HEK293 (cell line): Measurements from ENCODE around the gene DNAJB1.

ENCODE experiments used
- CTCF ChIA-PET: fragments of 350-600 bp; formaldehyde crosslinking; extraction: SDS; loops from one replicate; lab custom pipeline; 2021; ENCODE audit warnings: antibody characterized with exemption; lab: Yijun Ruan, JAX
- POLR2A ChIA-PET: fragments of 300-600 bp; formaldehyde crosslinking; extraction: SDS; loops from one replicate; lab custom pipeline; 2020; ENCODE audit warnings: antibody characterized with exemption, inconsistent platforms; lab: Yijun Ruan, JAX
- H3K27ac ChIP-seq: fragments of 200-500 bp; sonication (Bioruptor generic); 2 replicates; pipeline ENCODE4 v1.5.1; 2014; ENCODE audit warnings: low read depth, low read length, control low read depth, inconsistent platforms; ENCODE audit errors: extremely low read depth
- H3K36me3 ChIP-seq, 2 experiments: fragments of 200-500 bp in 1 of 2; sonication (Bioruptor generic) in 1 of 2; 1 replicate in 1 of 2; 2 replicates in 1 of 2; pipeline ENCODE4 v1.5.1; 2014 to 2017; ENCODE audit warnings: inconsistent platforms in 2 of 2, low read length in 2 of 2; ENCODE audit not compliant: control insufficient read depth in 2 of 2, insufficient read depth in 1 of 2
- H3K4me1 ChIP-seq: fragments of 200-500 bp; sonication (Bioruptor generic); 2 replicates; pipeline ENCODE4 v1.5.1; 2014; ENCODE audit warnings: mild to moderate bottlenecking, low read length, inconsistent platforms; ENCODE audit not compliant: control insufficient read depth, insufficient read depth
- H3K4me3 ChIP-seq: 2 replicates; pipeline ENCODE4 v1.5.1; 2011; ENCODE audit warnings: low read depth, mild to moderate bottlenecking, control low read depth, low read length, moderate library complexity
- H3K9me3 ChIP-seq: fragments of 200-500 bp; sonication (Bioruptor generic); 2 replicates; pipeline ENCODE4 v1.5.1; 2014; ENCODE audit warnings: low read depth, low read length, inconsistent platforms; ENCODE audit not compliant: control insufficient read depth, insufficient read depth
- BCL11B ChIP-seq: fragments of 450-650 bp; formaldehyde crosslinking; IDR thresholded peaks from 2 replicates; pipeline ENCODE4 v1.5.1; 2016; ENCODE audit warnings: low read depth, missing biosample characterization, missing genetic modification characterization
- FEZF1 ChIP-seq: fragments of 450-650 bp; formaldehyde crosslinking; IDR thresholded peaks from 2 replicates; pipeline ENCODE4 v1.5.1; 2016; ENCODE audit warnings: missing biosample characterization, missing genetic modification characterization
- GLIS1 ChIP-seq: fragments of 450-650 bp; formaldehyde crosslinking; IDR thresholded peaks from 2 replicates; pipeline ENCODE4 v1.5.1; 2016; ENCODE audit warnings: missing biosample characterization, missing genetic modification characterization
- HOXA7 ChIP-seq: sonication (generic); formaldehyde crosslinking; IDR thresholded peaks from 2 replicates; pipeline ENCODE4 v1.8.1; 2022; ENCODE audit warnings: missing genetic modification reagents, borderline replicate concordance
- HOXD13 ChIP-seq: sonication (generic); formaldehyde crosslinking; IDR thresholded peaks from 2 replicates; pipeline ENCODE4 v1.8.0; 2022; ENCODE audit warnings: missing genetic modification reagents, borderline replicate concordance
- IKZF3 ChIP-seq: fragments of 450-650 bp; IDR thresholded peaks from 2 replicates; pipeline ENCODE4 v1.5.0; 2018; ENCODE audit warnings: missing biosample characterization, mild to moderate bottlenecking, missing genetic modification characterization, moderate library complexity
- KLF7 ChIP-seq: fragments of 450-650 bp; formaldehyde crosslinking; IDR thresholded peaks from 2 replicates; pipeline ENCODE4 v1.5.1; 2016; ENCODE audit warnings: missing biosample characterization, missing genetic modification characterization, borderline replicate concordance
- KLF8 ChIP-seq: fragments of 450-650 bp; formaldehyde crosslinking; IDR thresholded peaks from 2 replicates; pipeline ENCODE4 v1.5.1; 2016; ENCODE audit warnings: missing biosample characterization, missing genetic modification characterization
- KLF9 ChIP-seq: fragments of 450-650 bp; formaldehyde crosslinking; IDR thresholded peaks from 2 replicates; pipeline ENCODE4 v1.5.1; 2016; ENCODE audit warnings: missing biosample characterization, missing genetic modification characterization, low read depth
- SP3 ChIP-seq: fragments of 450-650 bp; formaldehyde crosslinking; IDR thresholded peaks from 2 replicates; pipeline ENCODE4 v1.5.1; 2016; ENCODE audit warnings: missing biosample characterization, missing genetic modification characterization
- YY2 ChIP-seq: fragments of 450-650 bp; formaldehyde crosslinking; IDR thresholded peaks from 2 replicates; pipeline ENCODE4 v1.5.1; 2016; ENCODE audit warnings: missing biosample characterization, missing genetic modification characterization
- ZBTB1 ChIP-seq: fragments of 450-650 bp; formaldehyde crosslinking; IDR thresholded peaks from 2 replicates; pipeline ENCODE4 v1.5.1; 2016; ENCODE audit warnings: missing biosample characterization, missing genetic modification characterization
- ZBTB20 ChIP-seq: fragments of 450-650 bp; formaldehyde crosslinking; IDR thresholded peaks from 2 replicates; pipeline ENCODE4 v1.5.1; 2016; ENCODE audit warnings: missing biosample characterization, missing genetic modification characterization
- ZBTB8A ChIP-seq: fragments of 450-650 bp; formaldehyde crosslinking; IDR thresholded peaks from 2 replicates; pipeline ENCODE4 v1.5.1; 2016; ENCODE audit warnings: missing biosample characterization, missing genetic modification characterization
- ZFP3 ChIP-seq: fragments of 450-650 bp; formaldehyde crosslinking; IDR thresholded peaks from 2 replicates; pipeline ENCODE4 v1.5.1; 2016; ENCODE audit warnings: low read depth, missing biosample characterization, missing genetic modification characterization
- ZNF10 ChIP-seq: fragments of 450-650 bp; formaldehyde crosslinking; IDR thresholded peaks from 2 replicates; pipeline ENCODE4 v1.5.1; 2017; ENCODE audit warnings: missing biosample characterization, missing genetic modification characterization
- ZNF341 ChIP-seq: fragments of 450-650 bp; formaldehyde crosslinking; IDR thresholded peaks from 2 replicates; pipeline ENCODE4; 2016; ENCODE audit warnings: low read depth, missing biosample characterization, missing genetic modification characterization
- ZNF404 ChIP-seq: fragments of 450-650 bp; formaldehyde crosslinking; IDR thresholded peaks from 2 replicates; pipeline ENCODE4 v1.5.1; 2017; ENCODE audit warnings: missing biosample characterization, missing genetic modification characterization
- ZNF426 ChIP-seq: fragments of 450-650 bp; formaldehyde crosslinking; IDR thresholded peaks from 2 replicates; pipeline ENCODE4 v1.5.1; 2017; ENCODE audit warnings: missing biosample characterization, missing genetic modification characterization, mild to moderate bottlenecking, inconsistent platforms, moderate library complexity
- ZNF501 ChIP-seq: fragments of 450-650 bp; formaldehyde crosslinking; IDR thresholded peaks from 2 replicates; pipeline ENCODE4 v1.5.1; 2016; ENCODE audit warnings: missing biosample characterization, missing genetic modification characterization
- ZNF530 ChIP-seq: fragments of 450-650 bp; formaldehyde crosslinking; IDR thresholded peaks from 2 replicates; pipeline ENCODE4 v1.5.1; 2016; ENCODE audit warnings: low read depth, missing biosample characterization, missing genetic modification characterization
- ZNF558 ChIP-seq: fragments of 450-650 bp; formaldehyde crosslinking; IDR thresholded peaks from 2 replicates; pipeline ENCODE4 v1.5.1; 2016; ENCODE audit warnings: missing biosample characterization, missing genetic modification characterization
- ZNF571 ChIP-seq: fragments of 450-650 bp; formaldehyde crosslinking; IDR thresholded peaks from 2 replicates; pipeline ENCODE4 v1.5.0; 2017; ENCODE audit warnings: missing biosample characterization, missing genetic modification characterization
- ZNF624 ChIP-seq: fragments of 450-650 bp; formaldehyde crosslinking; IDR thresholded peaks from 2 replicates; pipeline ENCODE4 v1.5.1; 2017; ENCODE audit warnings: missing biosample characterization, missing genetic modification characterization
- ZNF629 ChIP-seq: fragments of 450-650 bp; formaldehyde crosslinking; IDR thresholded peaks from 2 replicates; pipeline ENCODE4 v1.5.1; 2017; ENCODE audit warnings: missing biosample characterization, missing genetic modification characterization
- ZNF658 ChIP-seq: fragments of 450-650 bp; formaldehyde crosslinking; IDR thresholded peaks from 2 replicates; pipeline ENCODE4; 2016; ENCODE audit warnings: missing biosample characterization, missing genetic modification characterization
- ZNF791 ChIP-seq: fragments of 450-650 bp; formaldehyde crosslinking; IDR thresholded peaks from 2 replicates; pipeline ENCODE4 v1.5.1; 2016; ENCODE audit warnings: missing biosample characterization, missing genetic modification characterization
- TF ChIP-seq, protein P1 (sequence below): fragments of 450-650 bp; formaldehyde crosslinking; IDR thresholded peaks from 2 replicates; pipeline ENCODE4 v1.5.1; 2017; ENCODE audit warnings: missing biosample characterization, missing genetic modification characterization
- TF ChIP-seq, protein P2 (sequence below): fragments of 450-650 bp; formaldehyde crosslinking; IDR thresholded peaks from 2 replicates; pipeline ENCODE4 v1.5.1; 2016; ENCODE audit warnings: missing biosample characterization, missing genetic modification characterization
- TF ChIP-seq, protein P3 (sequence below): fragments of 450-650 bp; formaldehyde crosslinking; IDR thresholded peaks from 2 replicates; pipeline ENCODE4 v1.5.1; 2016; ENCODE audit warnings: missing biosample characterization, missing genetic modification characterization

DNAJB1 gene

DNA sequence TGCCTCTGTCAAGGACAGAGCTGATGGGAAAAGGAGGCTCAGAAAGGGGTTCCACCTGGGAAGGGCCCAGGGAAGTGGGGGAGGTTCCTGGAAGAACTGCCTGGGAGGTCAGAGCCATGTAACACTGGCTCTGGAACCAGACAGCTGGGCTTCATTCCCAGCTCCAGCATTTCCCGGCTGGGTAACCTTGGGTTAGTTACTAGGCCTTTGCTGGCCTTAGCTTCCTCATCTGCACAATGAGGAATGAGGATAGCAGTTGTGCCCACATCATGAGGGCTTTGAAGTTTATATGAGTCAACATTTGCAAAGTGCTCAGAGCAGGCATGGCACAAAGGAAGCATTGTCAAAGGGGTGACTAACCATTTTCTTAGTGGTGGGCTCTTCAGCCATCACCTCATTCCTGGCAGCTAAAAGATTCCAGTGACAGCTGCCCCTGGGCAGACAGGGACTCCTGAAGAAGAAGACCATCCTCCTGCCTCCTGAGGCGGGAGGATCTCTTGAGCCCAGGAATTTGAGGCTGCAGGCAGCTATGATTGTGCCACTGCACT is 1.7 kb upstream of the DNAJB1 start:
- TF ChIP-seq GLIS1 (peak; percentile 18; the same call in 1 of the 2 replicates), HOXD13 (CRISPR knock-in tag) (no peak), ZNF341 (tag by site-specific recombination) (peak; percentile 50)
- TF ChIP-seq, protein P1, sequence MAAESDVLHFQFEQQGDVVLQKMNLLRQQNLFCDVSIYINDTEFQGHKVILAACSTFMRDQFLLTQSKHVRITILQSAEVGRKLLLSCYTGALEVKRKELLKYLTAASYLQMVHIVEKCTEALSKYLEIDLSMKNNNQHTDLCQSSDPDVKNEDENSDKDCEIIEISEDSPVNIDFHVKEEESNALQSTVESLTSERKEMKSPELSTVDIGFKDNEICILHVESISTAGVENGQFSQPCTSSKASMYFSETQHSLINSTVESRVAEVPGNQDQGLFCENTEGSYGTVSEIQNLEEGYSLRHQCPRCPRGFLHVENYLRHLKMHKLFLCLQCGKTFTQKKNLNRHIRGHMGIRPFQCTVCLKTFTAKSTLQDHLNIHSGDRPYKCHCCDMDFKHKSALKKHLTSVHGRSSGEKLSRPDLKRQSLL, result 0 out of 2 replicates have a peak, but pooled peaks have one; percentile 17
- TF ChIP-seq, all 188 proteins: peak for 3

DNA sequence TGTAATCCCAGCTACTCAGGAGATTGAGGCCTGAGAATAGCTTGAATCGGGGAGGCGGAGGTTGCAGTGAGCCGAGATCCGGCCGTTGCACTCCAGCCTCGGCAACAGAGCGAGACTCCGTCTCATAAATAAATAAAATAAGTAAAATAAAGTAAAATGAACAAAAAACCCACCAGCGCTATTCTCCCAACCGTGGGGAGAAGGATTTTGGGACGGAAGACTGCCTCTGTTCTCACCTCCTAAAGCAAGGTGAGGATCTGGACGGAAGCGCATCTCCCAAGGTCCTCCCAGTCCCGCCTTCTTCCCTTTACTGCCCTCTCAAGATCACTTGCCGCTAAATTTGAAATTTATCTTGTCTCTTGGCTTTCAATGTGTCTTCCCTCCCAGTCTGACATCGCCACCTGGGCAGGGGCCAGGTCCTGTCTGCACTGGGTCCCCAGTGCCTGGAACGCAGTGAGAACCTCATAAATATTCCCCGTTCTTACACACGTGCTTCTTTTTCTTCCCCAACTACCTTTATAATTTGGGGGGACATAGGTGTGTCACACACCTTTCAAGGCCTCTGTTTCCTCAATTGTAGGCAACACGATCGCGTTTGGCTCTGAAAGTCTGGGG is 1.2 kb upstream of the DNAJB1 start:
- TF ChIP-seq ZNF629 (tag by site-specific recombination) (no peak), ZNF404 (tag by site-specific recombination) (no peak), KLF8 (tag by site-specific recombination) (no peak), YY2 (no peak), ZBTB8A (tag by site-specific recombination) (no peak), ZNF791 (no peak), ZNF530 (tag by site-specific recombination) (no peak), ZBTB20 (no peak), HOXA7 (no peak), ZNF558 (tag by site-specific recombination) (no peak), ZFP3 (tag by site-specific recombination) (no peak), FEZF1 (tag by site-specific recombination) (no peak), BCL11B (no peak), ZNF571 (tag by site-specific recombination) (no peak), ZNF426 (tag by site-specific recombination) (no peak)
- TF ChIP-seq, protein P2, sequence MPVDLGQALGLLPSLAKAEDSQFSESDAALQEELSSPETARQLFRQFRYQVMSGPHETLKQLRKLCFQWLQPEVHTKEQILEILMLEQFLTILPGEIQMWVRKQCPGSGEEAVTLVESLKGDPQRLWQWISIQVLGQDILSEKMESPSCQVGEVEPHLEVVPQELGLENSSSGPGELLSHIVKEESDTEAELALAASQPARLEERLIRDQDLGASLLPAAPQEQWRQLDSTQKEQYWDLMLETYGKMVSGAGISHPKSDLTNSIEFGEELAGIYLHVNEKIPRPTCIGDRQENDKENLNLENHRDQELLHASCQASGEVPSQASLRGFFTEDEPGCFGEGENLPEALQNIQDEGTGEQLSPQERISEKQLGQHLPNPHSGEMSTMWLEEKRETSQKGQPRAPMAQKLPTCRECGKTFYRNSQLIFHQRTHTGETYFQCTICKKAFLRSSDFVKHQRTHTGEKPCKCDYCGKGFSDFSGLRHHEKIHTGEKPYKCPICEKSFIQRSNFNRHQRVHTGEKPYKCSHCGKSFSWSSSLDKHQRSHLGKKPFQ (tag by site-specific recombination), result no peak
- TF ChIP-seq, all 188 proteins: peak for 0

More for the DNA sequence above, 1.7 kb upstream of the DNAJB1 start:
- Histone ChIP-seq H3K4me3 (no peak overlapping the region), H3K36me3 (peaks cover 3 to 24% of the 10 kb centered on the region in 2 experiments; a peak in 1 of 3 replicates), H3K27ac (peak overlapping the region; percentile 25; the same call in 1 of the 2 replicates), H3K4me1 (no peaks in the 10 kb centered on the region; the same call in 1 of the 2 replicates), H3K9me3 (no peaks in the 10 kb centered on the region)
- CTCF ChIA-PET, result interaction anchor here (0.6 to 1.9 kb wide), 4 partner anchors 15 to 782 kb away, joined by 3 to 8 read pairs (median 4); no protein-coding TSS in a partner anchor
- POLR2A ChIA-PET, result no interaction called here

DNA sequence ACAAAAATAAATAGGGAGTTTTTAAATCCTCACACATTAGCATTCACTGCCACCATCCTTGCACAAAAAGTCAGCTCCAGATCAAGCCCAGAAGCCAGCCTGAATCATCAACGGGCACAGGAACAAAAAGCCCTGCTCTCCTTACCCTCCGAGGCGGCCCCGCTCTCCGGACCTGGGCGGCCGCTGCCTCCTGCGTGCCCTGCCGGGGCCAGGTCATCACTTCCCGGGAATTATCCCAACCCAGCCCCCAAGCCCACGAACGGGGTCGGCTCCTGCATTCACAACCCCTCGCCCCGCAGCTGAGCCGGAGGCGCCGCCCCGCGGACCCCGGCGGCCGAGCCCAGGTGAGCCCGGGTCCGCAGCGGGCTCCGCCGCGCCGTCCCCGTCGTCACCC is 754 bp downstream of the DNAJB1 start:
- CTCF ChIA-PET, result interaction anchor here (2.1 kb wide), 1 partner anchor 13 kb away, joined by 5 read pairs; no protein-coding TSS in a partner anchor
- Histone ChIP-seq H3K4me3 (peak overlapping the region; percentile 97), H3K36me3 (peaks cover 3 to 39% of the 10 kb centered on the region in 2 experiments; a peak in 1 of 3 replicates), H3K4me1 (no peaks in the 10 kb centered on the region; the same call in 1 of the 2 replicates), H3K27ac (peak overlapping the region; percentile 96), H3K9me3 (no peaks in the 10 kb centered on the region)
- POLR2A ChIA-PET, result interaction anchor here (0.6 to 2.6 kb wide), 15 partner anchors 9 to 173 kb away, joined by 3 to 48 read pairs (median 4); partner anchors contain the start of genes GIPC1, NDUFB7 and ZNF333
- TF ChIP-seq ZNF501 (tag by site-specific recombination) (no peak), ZNF624 (tag by site-specific recombination) (no peak), SP3 (tag by site-specific recombination) (no peak), ZBTB1 (tag by site-specific recombination) (no peak), ZNF10 (no peak), KLF9 (no peak), KLF7 (tag by site-specific recombination) (no peak), ZNF658 (no peak), IKZF3 (tag by site-specific recombination) (no peak)
- TF ChIP-seq, protein P3, sequence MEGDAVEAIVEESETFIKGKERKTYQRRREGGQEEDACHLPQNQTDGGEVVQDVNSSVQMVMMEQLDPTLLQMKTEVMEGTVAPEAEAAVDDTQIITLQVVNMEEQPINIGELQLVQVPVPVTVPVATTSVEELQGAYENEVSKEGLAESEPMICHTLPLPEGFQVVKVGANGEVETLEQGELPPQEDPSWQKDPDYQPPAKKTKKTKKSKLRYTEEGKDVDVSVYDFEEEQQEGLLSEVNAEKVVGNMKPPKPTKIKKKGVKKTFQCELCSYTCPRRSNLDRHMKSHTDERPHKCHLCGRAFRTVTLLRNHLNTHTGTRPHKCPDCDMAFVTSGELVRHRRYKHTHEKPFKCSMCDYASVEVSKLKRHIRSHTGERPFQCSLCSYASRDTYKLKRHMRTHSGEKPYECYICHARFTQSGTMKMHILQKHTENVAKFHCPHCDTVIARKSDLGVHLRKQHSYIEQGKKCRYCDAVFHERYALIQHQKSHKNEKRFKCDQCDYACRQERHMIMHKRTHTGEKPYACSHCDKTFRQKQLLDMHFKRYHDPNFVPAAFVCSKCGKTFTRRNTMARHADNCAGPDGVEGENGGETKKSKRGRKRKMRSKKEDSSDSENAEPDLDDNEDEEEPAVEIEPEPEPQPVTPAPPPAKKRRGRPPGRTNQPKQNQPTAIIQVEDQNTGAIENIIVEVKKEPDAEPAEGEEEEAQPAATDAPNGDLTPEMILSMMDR (tag by site-specific recombination), result no peak

More for the DNA sequence above, 1.2 kb upstream of the DNAJB1 start:
- Histone ChIP-seq H3K4me3 (no peak overlapping the region), H3K4me1 (no peaks in the 10 kb centered on the region; the same call in 1 of the 2 replicates), H3K36me3 (peaks cover 3 to 30% of the 10 kb centered on the region in 2 experiments; a peak in 1 of 3 replicates), H3K9me3 (no peaks in the 10 kb centered on the region), H3K27ac (peak overlapping the region; percentile 56; the same call in 1 of the 2 replicates)
- CTCF ChIA-PET, result interaction anchor here (1.1 to 1.9 kb wide), 3 partner anchors 14 to 37 kb away, joined by 3 to 8 read pairs (median 4); no protein-coding TSS in a partner anchor
- POLR2A ChIA-PET, result no interaction called here
